ENCODE results near the gene RABL6. TPM values are rescaled to one million over a fixed set of nuclear protein-coding genes. Genes with fewer than 3 reads are reported as not detected.
A peak's percentile ranks its signal among the peaks of the same experiment; 100 is the strongest.

RABL6 gene
- total RNA-seq, 1 donor from 2014 or later = 69.4 TPM

GRCh38 chr9:136850866-136851775 is 43.4 kb downstream of the RABL6 start:
- Histone ChIP-seq H3K4me1 (ENCODE audit: insufficient read depth, low read length) (peaks cover 9% of the 10 kb centered on the region), H3K27me3 (ENCODE audit: insufficient read depth, low read length) (peaks cover 7% of the 10 kb centered on the region), H3K4me3 (ENCODE audit: insufficient read depth, low read depth, low read length) (no peak overlapping the region), H3K9me3 (ENCODE audit: insufficient read depth, low read depth, low read length) (peaks cover 3% of the 10 kb centered on the region), H3K79me2 (ENCODE audit: insufficient read depth, low read length) (peaks cover 11% of the 10 kb centered on the region), H3K9ac (ENCODE audit: low read length) (no peak overlapping the region), H3K27ac (ENCODE audit: low read depth, low read length) (no peak overlapping the region), H3K36me3 (ENCODE audit: insufficient read depth, low read length) (no peaks in the 10 kb centered on the region), H4K20me1 (ENCODE audit: insufficient read depth, low read length) (peaks cover 15% of the 10 kb centered on the region), H3K4me2 (ENCODE audit: low read length) (peak overlapping the region; percentile 100), H2AFZ (ENCODE audit: low read depth, low read length) (no peak overlapping the region)
- H3K36me3 Mint-ChIP-seq (ENCODE audit: low read depth, unreplicated experiment) = no peaks in the 10 kb centered on the region
- peaks cover 3% of the 10 kb centered on the region for H3K9me3 Mint-ChIP-seq (ENCODE audit: unreplicated experiment)
- DNase-seq (ENCODE audit: low read depth) (no peak), FAIRE-seq (no peak)
- TF ChIP-seq, protein P1, sequence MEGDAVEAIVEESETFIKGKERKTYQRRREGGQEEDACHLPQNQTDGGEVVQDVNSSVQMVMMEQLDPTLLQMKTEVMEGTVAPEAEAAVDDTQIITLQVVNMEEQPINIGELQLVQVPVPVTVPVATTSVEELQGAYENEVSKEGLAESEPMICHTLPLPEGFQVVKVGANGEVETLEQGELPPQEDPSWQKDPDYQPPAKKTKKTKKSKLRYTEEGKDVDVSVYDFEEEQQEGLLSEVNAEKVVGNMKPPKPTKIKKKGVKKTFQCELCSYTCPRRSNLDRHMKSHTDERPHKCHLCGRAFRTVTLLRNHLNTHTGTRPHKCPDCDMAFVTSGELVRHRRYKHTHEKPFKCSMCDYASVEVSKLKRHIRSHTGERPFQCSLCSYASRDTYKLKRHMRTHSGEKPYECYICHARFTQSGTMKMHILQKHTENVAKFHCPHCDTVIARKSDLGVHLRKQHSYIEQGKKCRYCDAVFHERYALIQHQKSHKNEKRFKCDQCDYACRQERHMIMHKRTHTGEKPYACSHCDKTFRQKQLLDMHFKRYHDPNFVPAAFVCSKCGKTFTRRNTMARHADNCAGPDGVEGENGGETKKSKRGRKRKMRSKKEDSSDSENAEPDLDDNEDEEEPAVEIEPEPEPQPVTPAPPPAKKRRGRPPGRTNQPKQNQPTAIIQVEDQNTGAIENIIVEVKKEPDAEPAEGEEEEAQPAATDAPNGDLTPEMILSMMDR (IDR thresholded peaks at IDR 0.05; ENCODE audit: insufficient read depth, low read depth, low read length) = no peak
- no peak for TF ChIP-seq EZH2 (IDR thresholded peaks at IDR 0.05; ENCODE audit: insufficient read depth, low read length)
- no peak overlapping the region for H3K27ac Mint-ChIP-seq (ENCODE audit: unreplicated experiment)
- no peaks in the 10 kb centered on the region for H3K27me3 Mint-ChIP-seq (ENCODE audit: low read depth, unreplicated experiment)
- H3K4me1 Mint-ChIP-seq (ENCODE audit: low read depth, unreplicated experiment) = peaks cover 2% of the 10 kb centered on the region
- H3K4me3 Mint-ChIP-seq (ENCODE audit: unreplicated experiment) = peak overlapping the region; percentile 88

- H3K27ac ChIP-seq (ENCODE audit: low read depth, low read length) = no peak within 1 kb of the TSS
- H3K27ac Mint-ChIP-seq (ENCODE audit: unreplicated experiment) = peak within 1 kb of the TSS; percentile 80
- no peaks in the 10 kb centered on the region for H3K27me3 Mint-ChIP-seq (ENCODE audit: low read depth, unreplicated experiment)
- peaks cover 11% of the 10 kb centered on the region for H3K79me2 ChIP-seq (ENCODE audit: insufficient read depth, low read length)
- H3K4me1 Mint-ChIP-seq (ENCODE audit: low read depth, unreplicated experiment) = peaks cover 2% of the 10 kb centered on the region
- no peaks in the 10 kb centered on the region for H3K36me3 Mint-ChIP-seq (ENCODE audit: low read depth, unreplicated experiment)
- no peak within 1 kb of the TSS for H3K9ac ChIP-seq (ENCODE audit: low read length)
- TF ChIP-seq EZH2 (IDR thresholded peaks at IDR 0.05; ENCODE audit: insufficient read depth, low read length) = no peak
- TF ChIP-seq, protein P1 (IDR thresholded peaks at IDR 0.05; ENCODE audit: insufficient read depth, low read depth, low read length) = no peak
- H3K9me3 ChIP-seq (ENCODE audit: insufficient read depth, low read depth, low read length) = no peaks in the 10 kb centered on the region
- no peaks in the 10 kb centered on the region for H3K27me3 ChIP-seq (ENCODE audit: insufficient read depth, low read length)
- no peaks in the 10 kb centered on the region for H3K36me3 ChIP-seq (ENCODE audit: insufficient read depth, low read length)
- DNase-seq (ENCODE audit: low read depth) = no peak
- H3K4me2 ChIP-seq (ENCODE audit: low read length) = no peak within 1 kb of the TSS
- no peak within 1 kb of the TSS for H3K4me3 Mint-ChIP-seq (ENCODE audit: unreplicated experiment)
- no peak within 1 kb of the TSS for H3K4me3 ChIP-seq (ENCODE audit: insufficient read depth, low read depth, low read length)
- H2AFZ ChIP-seq (ENCODE audit: low read depth, low read length) = no peak within 1 kb of the TSS
- H3K9me3 Mint-ChIP-seq (ENCODE audit: unreplicated experiment) = no peaks in the 10 kb centered on the region
- peaks cover 9% of the 10 kb centered on the region for H3K4me1 ChIP-seq (ENCODE audit: insufficient read depth, low read length)
- H4K20me1 ChIP-seq (ENCODE audit: insufficient read depth, low read length) = peaks cover 17% of the 10 kb centered on the region
- FAIRE-seq = no peak
Observed at GRCh38 chr9:136851941-136852663, 44.4 kb downstream of the RABL6 start, which contains the start of gene MAMDC4. TSS of gene MAMDC4 (plus strand) at chr9:136852346. CDS start at chr9:136852417, 71 bp downstream.
